T follicular helper cell (primary cell): ENCODE results near the gene STX11.
"Not testable (repeated sequence)": the region's sequence is repeated elsewhere in the genome, so short reads cannot be mapped to it uniquely, and the experiment has no call there.

Source experiments
- DNase-seq: peaks from one replicate; pipeline ENCODE4 v3.0.0-alpha.2; 2020; ENCODE audit warnings: low read depth

STX11 gene

GRCh38 chr6:144177726-144178125, 27.4 kb downstream of the STX11 start:
- no peak for DNase-seq

- no peak for DNase-seq
Measured at GRCh38 chr6:144178323-144178722, 28.0 kb downstream of the STX11 start.

GRCh38 chr6:144179237-144179636, 28.9 kb downstream of the STX11 start:
- DNase-seq: no peak

GRCh38 chr6:144179828-144180227, 29.5 kb downstream of the STX11 start:
- DNase-seq: no peak

- not testable (repeated sequence) for DNase-seq
Measured at GRCh38 chr6:144180354-144180753, 30.0 kb downstream of the STX11 start.

- no peak for DNase-seq
Measured at GRCh38 chr6:144181639-144182038, 31.3 kb downstream of the STX11 start.

GRCh38 chr6:144184186-144184585, 33.9 kb downstream of the STX11 start:
- DNase-seq: not testable (repeated sequence)

- no peak for DNase-seq
Measured at GRCh38 chr6:144185133-144185836, 35.0 kb downstream of the STX11 start.

GRCh38 chr6:144186817-144187625, 36.7 kb downstream of the STX11 start:
- DNase-seq: no peak

GRCh38 chr6:144189351-144189750, 39.0 kb downstream of the STX11 start:
- no peak for DNase-seq

GRCh38 chr6:144190080-144190479, 39.8 kb downstream of the STX11 start:
- DNase-seq: no peak

GRCh38 chr6:144190593-144190992, 40.3 kb downstream of the STX11 start:
- no peak for DNase-seq

GRCh38 chr6:144193181-144193580, 42.9 kb downstream of the STX11 start:
- no peak for DNase-seq

- DNase-seq: no peak
Measured at GRCh38 chr6:144194293-144194810, 44.0 kb downstream of the STX11 start.

- no peak for DNase-seq
Measured at GRCh38 chr6:144195671-144196270, 45.5 kb downstream of the STX11 start.

GRCh38 chr6:144197919-144198318, 47.6 kb downstream of the STX11 start:
- no peak for DNase-seq

- DNase-seq: no peak
Measured at GRCh38 chr6:144202879-144203468, 52.7 kb downstream of the STX11 start.

- no peak for DNase-seq
Measured at GRCh38 chr6:144211160-144211559, 60.8 kb downstream of the STX11 start.

GRCh38 chr6:144213315-144213714, 63.0 kb downstream of the STX11 start:
- no peak for DNase-seq

GRCh38 chr6:144214029-144214428, 63.7 kb downstream of the STX11 start:
- no peak for DNase-seq

GRCh38 chr6:144214622-144215401, 64.5 kb downstream of the STX11 start:
- no peak for DNase-seq
